HG02623 (cell line): ENCODE measurements around the gene PUSL1.
A peak's percentile ranks its signal among the peaks of the same experiment; 100 is the strongest.
"Not testable (repeated sequence)": the region's sequence is repeated elsewhere in the genome, so short reads cannot be mapped to it uniquely, and the experiment has no call there.

Source experiments
- ATAC-seq: cut with Tn5 transposase; IDR thresholded peaks from one replicate; pipeline ENCODE4 v1.9.1; 2021; ENCODE audit warnings: moderate library complexity; ENCODE audit not compliant: unreplicated experiment

Gene PUSL1

GRCh38 chr1:1307261-1307922, 1.0 kb upstream of the PUSL1 start:
- ATAC-seq, result peak; percentile 14

DNA sequence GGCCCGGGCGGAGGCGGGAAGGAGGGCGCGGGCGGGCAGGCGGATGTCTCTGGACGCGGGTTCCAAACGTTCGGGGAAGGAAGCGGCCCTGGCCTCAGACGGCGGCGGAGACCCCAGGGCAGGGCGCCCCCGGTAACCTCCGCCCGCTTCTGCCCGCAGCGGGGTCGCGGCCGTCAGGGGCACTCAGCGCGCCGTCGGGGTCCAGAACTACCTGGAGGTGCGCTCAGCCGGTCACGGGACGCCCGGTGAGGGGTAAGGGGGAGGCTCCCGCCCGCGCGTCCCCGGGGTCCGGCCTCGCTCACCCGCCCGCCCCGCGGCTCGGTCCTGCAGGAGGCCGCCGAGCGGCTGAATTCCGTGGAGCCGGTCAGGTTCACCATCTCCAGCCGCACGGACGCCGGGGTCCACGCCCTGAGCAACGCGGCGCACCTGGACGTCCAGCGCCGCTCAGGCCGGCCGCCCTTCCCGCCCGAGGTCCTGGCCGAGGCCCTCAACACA, 406 bp downstream of the PUSL1 start:
- no peak for ATAC-seq

GRCh38 chr1:1309251-1310108, 1.1 kb downstream of the PUSL1 start:
- ATAC-seq, result no peak

GRCh38 chr1:1310109-1310385, 1.6 kb downstream of the PUSL1 start:
- no peak for ATAC-seq

DNA sequence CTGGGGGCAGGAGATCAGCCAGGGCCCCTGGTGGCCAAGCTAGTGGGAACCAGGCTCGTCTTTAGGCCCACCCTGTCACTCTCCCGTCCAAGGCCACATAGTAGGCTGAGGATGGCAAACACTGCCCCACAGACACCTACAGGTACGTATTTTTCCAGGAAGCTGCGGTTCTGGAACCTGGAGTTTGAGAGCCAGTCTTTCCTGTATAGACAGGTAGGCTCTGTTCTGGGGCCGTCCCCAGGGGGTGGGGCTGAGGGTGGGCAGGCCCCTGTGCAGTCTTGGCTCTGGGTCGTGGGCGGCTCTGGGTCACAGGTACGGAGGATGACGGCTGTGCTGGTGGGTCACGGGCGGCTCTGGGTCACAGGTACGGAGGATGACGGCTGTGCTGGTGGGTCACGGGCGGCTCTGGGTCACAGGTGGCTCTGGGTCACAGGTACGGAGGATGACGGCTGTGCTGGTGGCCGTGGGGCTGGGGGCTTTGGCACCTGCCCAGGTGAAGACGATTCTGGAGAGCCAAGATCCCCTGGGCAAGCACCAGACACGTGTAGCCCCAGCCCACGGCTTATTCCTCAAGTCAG, 2.2 kb downstream of the PUSL1 start:
- no peak for ATAC-seq

DNA sequence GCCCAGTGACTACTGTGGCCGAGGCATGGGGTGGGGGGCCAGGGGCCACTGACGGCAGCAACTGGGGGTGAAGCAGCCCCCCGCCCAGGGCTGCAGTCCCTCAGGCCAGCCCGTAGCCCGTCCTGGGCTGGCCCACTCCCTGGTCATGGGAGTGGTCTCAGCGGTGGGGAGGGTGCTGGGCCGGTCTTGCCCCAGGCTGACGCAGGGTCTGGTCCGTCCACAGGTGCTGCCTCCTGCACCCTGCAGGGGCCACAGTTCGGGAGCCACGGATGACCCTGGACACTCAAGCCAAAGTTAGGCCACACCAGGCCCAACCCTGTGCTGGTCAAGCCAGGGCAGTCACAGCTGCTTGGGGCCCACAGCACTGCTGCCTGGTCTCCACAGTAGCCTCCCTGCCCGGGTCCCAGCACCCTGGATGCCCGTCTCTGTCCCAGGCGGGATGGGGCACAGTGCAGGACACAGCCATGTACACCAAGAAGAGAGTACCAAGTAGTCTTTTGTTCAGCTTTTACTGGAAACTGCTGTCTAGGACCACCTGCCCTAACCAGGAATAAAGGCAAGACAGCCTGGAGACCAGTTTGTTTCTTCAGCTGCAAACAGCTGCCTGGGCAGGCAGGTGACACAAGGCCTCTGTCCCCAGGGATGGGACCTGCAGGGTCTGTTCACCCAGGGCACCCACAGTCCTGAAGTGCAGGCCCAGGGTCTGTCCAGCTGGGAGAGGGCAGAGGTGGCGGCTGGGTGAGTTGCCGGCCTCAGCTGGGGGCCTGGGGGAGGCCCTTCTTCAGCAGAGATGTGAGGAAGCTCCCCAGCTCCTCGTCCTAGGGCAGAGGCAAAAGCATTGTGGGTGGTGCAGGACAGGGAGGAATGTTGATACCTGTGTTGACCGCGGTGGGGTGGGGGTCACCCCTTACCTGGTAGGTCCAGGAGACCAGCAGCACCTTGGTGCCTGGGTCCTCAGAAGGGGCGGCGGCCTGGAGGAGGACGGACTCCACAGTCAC, 3.0 kb downstream of the PUSL1 start:
- no peak for ATAC-seq

DNA sequence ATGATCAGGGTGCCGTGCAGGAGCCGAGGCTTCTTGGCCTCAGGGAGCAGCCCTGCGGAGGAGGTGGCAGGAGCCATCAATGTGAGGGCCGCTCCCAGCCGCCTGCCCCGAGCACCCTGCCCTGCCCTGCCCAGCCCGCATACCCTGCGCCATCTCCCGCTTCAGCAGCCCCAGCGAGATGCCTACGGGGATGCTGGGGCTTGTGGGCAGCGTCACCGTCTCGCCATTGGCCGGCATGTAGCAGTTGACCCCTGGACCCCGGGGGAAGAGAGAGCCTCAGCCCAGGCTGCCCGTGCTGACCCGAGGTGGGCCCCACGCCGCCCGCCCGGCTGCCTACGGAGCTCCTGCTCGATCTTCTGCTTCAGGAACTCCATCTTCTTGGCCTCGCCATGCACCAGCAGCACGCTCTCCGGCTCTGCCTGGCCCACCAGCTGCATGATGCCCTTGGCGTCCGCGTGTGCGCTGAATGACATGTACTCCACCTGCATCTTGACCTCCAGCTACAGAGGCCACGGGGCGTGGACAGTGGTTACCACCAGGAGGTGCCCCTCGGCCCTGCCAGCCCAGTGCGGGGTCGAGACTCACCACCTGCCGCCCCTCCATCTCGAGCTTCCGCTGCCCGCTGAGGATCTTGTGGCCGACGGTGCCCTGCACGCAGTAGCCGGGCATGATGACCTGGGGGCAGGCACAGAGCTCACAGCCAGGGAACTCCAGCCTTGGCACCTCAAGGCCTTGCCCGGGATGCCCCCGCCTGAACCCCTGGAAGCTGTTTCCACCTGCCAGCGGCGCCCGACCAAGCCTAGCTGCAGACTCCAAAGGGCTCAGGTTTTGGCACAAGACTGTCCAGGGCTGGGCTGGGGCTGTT, 4.3 kb downstream of the PUSL1 start:
- ATAC-seq, result no peak

DNA sequence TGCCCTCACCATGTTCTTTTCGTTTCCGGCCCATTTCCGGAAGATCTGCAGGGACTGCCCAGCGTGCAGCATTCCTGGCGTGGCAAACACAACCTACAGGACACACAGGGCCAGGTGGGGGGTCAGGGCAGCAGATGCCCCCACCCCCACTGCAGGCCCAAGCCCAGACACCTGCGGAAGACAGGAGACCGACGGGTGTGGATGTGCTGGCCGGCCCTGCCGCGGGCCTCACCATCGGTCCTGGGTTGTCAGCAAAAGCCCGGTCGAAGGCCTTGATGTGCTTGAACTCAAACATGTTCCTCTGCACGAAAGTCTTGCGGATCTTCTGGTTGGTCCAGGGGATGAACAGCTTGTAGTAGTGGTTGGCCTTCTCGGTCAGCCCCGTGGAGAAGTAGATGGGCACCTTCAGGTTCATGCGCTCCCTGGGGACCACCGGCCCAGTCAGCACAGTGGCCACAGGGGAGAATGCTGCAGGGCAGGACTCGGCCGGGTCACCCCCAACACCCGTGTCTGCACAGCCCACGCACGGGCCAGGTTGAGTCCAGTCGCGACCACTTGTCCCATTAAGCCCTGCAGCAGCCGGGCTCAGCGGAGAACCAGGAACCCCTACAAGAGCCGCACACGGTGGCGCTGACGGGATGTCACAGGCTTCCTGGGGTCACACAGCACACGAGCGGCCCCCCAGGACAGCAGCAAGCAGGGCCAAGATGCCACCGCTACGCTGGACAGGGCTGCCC, 5.3 kb downstream of the PUSL1 start:
- no peak for ATAC-seq

- ATAC-seq, result no peak
Observed at GRCh38 chr1:1314237-1314586, 5.8 kb downstream of the PUSL1 start.

GRCh38 chr1:1314678-1315335, 6.4 kb downstream of the PUSL1 start:
- no peak for ATAC-seq

DNA sequence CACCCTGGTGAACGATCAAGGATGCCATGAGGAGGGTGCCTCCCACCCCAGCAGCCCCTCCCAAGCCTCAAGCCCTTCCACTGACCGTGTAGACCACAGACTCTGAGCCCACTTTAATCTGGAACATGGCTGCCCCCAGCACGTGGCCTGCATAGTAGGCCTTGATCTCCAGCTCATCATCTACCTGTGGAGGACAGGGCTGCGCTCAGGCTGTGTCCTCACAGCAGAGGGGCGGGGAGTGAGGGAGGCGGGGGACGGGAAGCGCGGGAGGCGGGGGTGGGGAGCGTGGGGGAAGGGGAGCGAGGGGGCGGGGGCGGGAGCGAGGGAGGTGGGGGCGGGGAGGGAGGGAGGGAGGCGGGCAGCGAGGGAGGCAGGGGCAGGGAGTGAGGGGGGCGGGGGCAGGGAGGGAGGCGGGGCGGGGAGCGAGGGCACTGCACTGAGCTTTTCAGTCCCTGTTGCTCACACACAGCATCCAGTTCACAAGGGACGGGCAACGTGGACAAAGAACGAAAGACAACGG, 7.1 kb downstream of the PUSL1 start:
- no peak for ATAC-seq

GRCh38 chr1:1316199-1316598, 7.8 kb downstream of the PUSL1 start:
- not testable (repeated sequence) for ATAC-seq

GRCh38 chr1:1317420-1317819, 9.0 kb downstream of the PUSL1 start:
- no peak for ATAC-seq

DNA sequence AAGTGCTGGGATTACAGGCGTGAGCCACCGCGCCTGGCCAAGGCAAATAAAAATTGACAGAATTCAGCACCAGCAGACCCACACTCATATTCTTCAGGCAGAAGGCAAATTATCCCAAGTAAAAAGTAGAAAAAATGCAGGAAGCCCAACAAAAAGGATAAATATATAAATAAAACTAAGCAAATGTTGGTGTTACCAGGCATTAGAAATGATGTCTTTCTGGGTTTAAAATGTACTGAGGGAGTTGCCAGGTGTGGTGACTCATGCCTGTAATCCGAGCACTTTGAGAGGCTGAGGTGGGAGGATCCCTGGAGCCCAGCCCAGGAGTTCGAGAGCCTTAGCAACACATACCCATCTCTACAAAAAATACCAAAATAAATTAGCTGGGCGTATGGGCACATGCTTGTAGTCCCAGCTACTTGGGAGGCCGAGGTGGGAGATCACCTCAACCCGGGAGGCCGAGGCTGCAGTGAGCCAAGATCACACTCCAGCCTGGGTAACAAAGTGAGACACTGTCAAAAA, 9.8 kb downstream of the PUSL1 start:
- no peak for ATAC-seq

DNA sequence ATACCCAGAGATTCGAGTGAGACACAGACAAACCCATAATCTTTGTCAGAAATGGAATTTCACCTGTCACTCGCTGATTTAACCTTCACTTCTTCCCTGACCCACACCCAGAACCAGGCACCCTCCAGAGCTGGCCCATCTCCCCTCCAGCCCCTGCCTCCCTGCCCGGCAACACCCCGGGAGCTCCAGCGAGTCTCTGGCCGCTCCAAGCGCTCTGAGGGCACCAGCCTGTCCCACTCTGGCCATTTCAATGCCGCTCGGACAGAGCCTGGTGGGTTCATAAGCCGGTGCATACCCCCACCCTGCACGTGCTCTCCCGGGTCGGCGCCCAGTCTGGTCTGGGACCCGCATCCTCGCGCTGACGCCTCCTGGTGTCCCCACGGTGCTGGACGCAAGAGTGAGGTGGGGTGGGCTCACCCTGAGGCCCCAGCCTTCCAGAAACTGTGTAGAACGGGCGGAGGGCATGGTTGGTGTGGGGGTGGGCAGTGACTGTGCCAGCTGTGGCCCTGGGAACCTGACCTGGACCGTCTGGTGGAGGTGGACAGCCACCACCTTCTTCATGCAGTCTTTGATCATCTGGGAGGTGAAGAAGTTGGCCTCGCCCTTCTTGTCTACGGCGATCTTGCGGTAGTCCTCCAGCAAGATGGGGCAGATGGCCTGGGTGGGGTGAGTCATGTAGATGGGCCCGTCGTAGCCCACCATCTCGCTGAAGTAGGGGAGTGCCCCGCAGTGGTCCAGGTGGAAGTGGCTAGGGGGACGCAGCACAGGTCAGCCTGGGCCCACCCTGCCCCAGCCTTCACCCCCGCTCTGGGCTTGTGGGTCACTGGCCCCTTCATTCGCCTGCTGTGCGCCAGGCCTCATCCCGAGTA, 10.6 kb downstream of the PUSL1 start:
- ATAC-seq, result no peak

DNA sequence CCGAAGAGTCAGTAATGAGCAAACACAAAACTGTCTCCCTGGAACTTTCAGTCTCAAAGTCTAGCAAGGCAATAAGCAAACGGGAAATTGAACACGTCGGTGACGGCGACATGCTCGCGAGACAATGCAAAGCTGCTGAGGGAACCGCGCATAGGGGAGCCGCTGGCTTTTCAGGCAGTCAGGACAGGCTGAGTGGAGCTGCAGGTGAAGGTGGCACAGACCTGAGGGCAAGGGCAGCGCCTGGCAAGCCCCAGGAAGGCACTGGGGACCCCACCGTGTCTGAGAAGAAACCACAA, 11.2 kb downstream of the PUSL1 start:
- ATAC-seq, result no peak

GRCh38 chr1:1320666-1321448, 12.5 kb downstream of the PUSL1 start:
- ATAC-seq, result no peak
